Activated gamma-delta T cell treated with anti-CD3 and anti-CD28 coated beads, Interleukin-2, amount 50 U/mL, for 16 hours (primary cell): Measurements from ENCODE around the gene ASIC2.

Experiments
- DNase-seq: peaks from one replicate; pipeline ENCODE4 v3.0.0-alpha.2; 2020; ENCODE audit warnings: low read depth

ASIC2 gene

GRCh38 chr17:33243732-33244131 lies 49.4 kb downstream of the ASIC2 start:
- DNase-seq: no peak

GRCh38 chr17:33242375-33243124 lies 50.5 kb downstream of the ASIC2 start:
- no peak for DNase-seq

- no peak for DNase-seq
Observed at GRCh38 chr17:33241390-33241789, 51.7 kb downstream of the ASIC2 start.

GRCh38 chr17:33240362-33240761 lies 52.7 kb downstream of the ASIC2 start:
- no peak for DNase-seq

- DNase-seq: no peak
Observed at GRCh38 chr17:33239702-33240101, 53.4 kb downstream of the ASIC2 start.

- no peak for DNase-seq
Observed at GRCh38 chr17:33234930-33235685, 58.0 kb downstream of the ASIC2 start.

GRCh38 chr17:33234233-33234632 lies 58.9 kb downstream of the ASIC2 start:
- DNase-seq: no peak

GRCh38 chr17:33233811-33234177 lies 59.3 kb downstream of the ASIC2 start:
- DNase-seq: no peak

- no peak for DNase-seq
Observed at GRCh38 chr17:33229499-33229898, 63.6 kb downstream of the ASIC2 start.

GRCh38 chr17:33229028-33229427 lies 64.1 kb downstream of the ASIC2 start:
- DNase-seq: no peak

- DNase-seq: no peak
Observed at GRCh38 chr17:33228548-33228947, 64.5 kb downstream of the ASIC2 start.

- no peak for DNase-seq
Observed at GRCh38 chr17:33227911-33228310, 65.2 kb downstream of the ASIC2 start.

GRCh38 chr17:33225994-33226393 lies 67.1 kb downstream of the ASIC2 start:
- DNase-seq: no peak

- DNase-seq: no peak
Observed at GRCh38 chr17:33225509-33225908, 67.6 kb downstream of the ASIC2 start.

- DNase-seq: no peak
Observed at GRCh38 chr17:33220036-33220435, 73.1 kb downstream of the ASIC2 start.

- DNase-seq: no peak
Observed at GRCh38 chr17:33218698-33219601, 74.1 kb downstream of the ASIC2 start.

GRCh38 chr17:33217891-33218290 lies 75.2 kb downstream of the ASIC2 start:
- no peak for DNase-seq

GRCh38 chr17:33214996-33215395 lies 78.1 kb downstream of the ASIC2 start:
- DNase-seq: no peak

GRCh38 chr17:33210285-33210684 lies 82.8 kb downstream of the ASIC2 start:
- DNase-seq: no peak

GRCh38 chr17:33209671-33210070 lies 83.4 kb downstream of the ASIC2 start:
- no peak for DNase-seq

GRCh38 chr17:33207231-33207630 lies 85.9 kb downstream of the ASIC2 start:
- no peak for DNase-seq

GRCh38 chr17:33205552-33205951 lies 87.5 kb downstream of the ASIC2 start:
- DNase-seq: no peak

- no peak for DNase-seq
Observed at GRCh38 chr17:33204701-33205100, 88.4 kb downstream of the ASIC2 start.
